ENCODE results near the gene RFTN1. TPM values are rescaled to one million over a fixed set of nuclear protein-coding genes. Genes with fewer than 3 reads are reported as not detected.

RFTN1 gene
- total RNA-seq, 2 experiments from 2014 or later = 55.7 to 56.4 TPM

- Histone ChIP-seq H3K9me3 (ENCODE audit: control insufficient read depth in 1 of 2, insufficient read depth in 1 of 2, low read length in 2 of 2) (no peaks in the 10 kb centered on the region), H3K4me1 (ENCODE audit: insufficient read depth, low read length) (no peaks in the 10 kb centered on the region), H3K27ac (ENCODE audit: low read depth in 1 of 2, low read length in 2 of 2) (no peak overlapping the region), H3K27me3 (ENCODE audit: control insufficient read depth in 1 of 2, insufficient read depth in 2 of 2, low read length in 2 of 2) (no peaks in the 10 kb centered on the region), H3K36me3 (ENCODE audit: insufficient read depth, low read length) (peaks cover 8% of the 10 kb centered on the region), H3K4me3 (ENCODE audit: low read length) (no peak overlapping the region)
- intact Hi-C loops (cut with DNase I, micrococcal nuclease) = loop anchor here in 1 of 2 experiments (10.0 kb wide), 1 partner anchor 46 kb away; no protein-coding TSS in a partner anchor
- peaks cover 15% of the 10 kb centered on the region for H3K4me1 Mint-ChIP-seq (ENCODE audit: low read depth)
- no peaks in the 10 kb centered on the region for H3K27me3 Mint-ChIP-seq
- no peak overlapping the region for H3K27ac Mint-ChIP-seq
- ChIA-PET POLR2A (interaction anchor here (1.5 kb wide), 1 partner anchor 11 kb away, joined by 4 read pairs; no protein-coding TSS in a partner anchor), CTCF (no interaction called here)
- no peak for TF ChIP-seq CTCF (IDR thresholded peaks at IDR 0.05)
- DNase-seq (no peak), ATAC-seq (ENCODE audit: poor library complexity) (no peak)
- H3K36me3 Mint-ChIP-seq (ENCODE audit: low read depth) = peaks cover 22% of the 10 kb centered on the region
- no peaks in the 10 kb centered on the region for H3K9me3 Mint-ChIP-seq
- H3K4me3 Mint-ChIP-seq = no peak overlapping the region
Observed at GRCh38 chr3:16279010-16279801, 234.3 kb downstream of the RFTN1 start.

- TF ChIP-seq CTCF (IDR thresholded peaks at IDR 0.05) = no peak
- H3K4me3 ChIP-seq (ENCODE audit: low read length) = no peak overlapping the region
- H3K9me3 ChIP-seq (ENCODE audit: control insufficient read depth in 1 of 2, insufficient read depth in 1 of 2, low read length in 2 of 2) = no peaks in the 10 kb centered on the region
- H3K36me3 ChIP-seq (ENCODE audit: insufficient read depth, low read length) = peaks cover 8% of the 10 kb centered on the region
- H3K36me3 Mint-ChIP-seq (ENCODE audit: low read depth) = peaks cover 22% of the 10 kb centered on the region
- H3K4me3 Mint-ChIP-seq = no peak overlapping the region
- intact Hi-C loops (cut with DNase I, micrococcal nuclease) = loop anchor here in 1 of 2 experiments (10.0 kb wide), 1 partner anchor 47 kb away; no protein-coding TSS in a partner anchor
- ATAC-seq (ENCODE audit: poor library complexity) (no peak), DNase-seq (no peak)
- H3K27ac Mint-ChIP-seq = no peak overlapping the region
- ChIA-PET POLR2A (no interaction called here), CTCF (interaction anchor here (1.0 kb wide), 1 partner anchor 13 kb away, joined by 3 read pairs; no protein-coding TSS in a partner anchor)
- H3K9me3 Mint-ChIP-seq = no peaks in the 10 kb centered on the region
- no peak overlapping the region for H3K27ac ChIP-seq (ENCODE audit: low read depth in 1 of 2, low read length in 2 of 2)
- no peaks in the 10 kb centered on the region for H3K27me3 Mint-ChIP-seq
- no peaks in the 10 kb centered on the region for H3K27me3 ChIP-seq (ENCODE audit: control insufficient read depth in 1 of 2, insufficient read depth in 2 of 2, low read length in 2 of 2)
- H3K4me1 Mint-ChIP-seq (ENCODE audit: low read depth) = peaks cover 4% of the 10 kb centered on the region
- H3K4me1 ChIP-seq (ENCODE audit: insufficient read depth, low read length) = no peaks in the 10 kb centered on the region
Observed at GRCh38 chr3:16277471-16277870, 236.0 kb downstream of the RFTN1 start.

- H3K4me3 Mint-ChIP-seq = no peak overlapping the region
- intact Hi-C loops (cut with DNase I, micrococcal nuclease) = loop anchor here in 1 of 2 experiments (10.0 kb wide), 1 partner anchor 51 kb away; no protein-coding TSS in a partner anchor
- ChIA-PET CTCF (interaction anchor here (0.7 kb wide), 1 partner anchor 141 kb away, joined by 3 read pairs; no protein-coding TSS in a partner anchor), POLR2A (no interaction called here)
- H3K9me3 Mint-ChIP-seq = no peaks in the 10 kb centered on the region
- ATAC-seq (ENCODE audit: poor library complexity) = no peak
- DNase-seq = no peak
- H3K4me3 ChIP-seq (ENCODE audit: low read length) = no peak overlapping the region
- H3K4me1 Mint-ChIP-seq (ENCODE audit: low read depth) = peaks cover under 1% of the 10 kb centered on the region
- no peaks in the 10 kb centered on the region for H3K27me3 Mint-ChIP-seq
- no peaks in the 10 kb centered on the region for H3K27me3 ChIP-seq (ENCODE audit: control insufficient read depth in 1 of 2, insufficient read depth in 2 of 2, low read length in 2 of 2)
- peaks cover 53% of the 10 kb centered on the region for H3K36me3 Mint-ChIP-seq (ENCODE audit: low read depth)
- H3K9me3 ChIP-seq (ENCODE audit: control insufficient read depth in 1 of 2, insufficient read depth in 1 of 2, low read length in 2 of 2) = no peaks in the 10 kb centered on the region
- peaks cover 27% of the 10 kb centered on the region for H3K36me3 ChIP-seq (ENCODE audit: insufficient read depth, low read length)
- no peak overlapping the region for H3K27ac ChIP-seq (ENCODE audit: low read depth in 1 of 2, low read length in 2 of 2)
- TF ChIP-seq CTCF (IDR thresholded peaks at IDR 0.05) = no peak
- H3K4me1 ChIP-seq (ENCODE audit: insufficient read depth, low read length) = no peaks in the 10 kb centered on the region
- H3K27ac Mint-ChIP-seq = no peak overlapping the region
Observed at GRCh38 chr3:16273867-16274266, 239.6 kb downstream of the RFTN1 start.

All from CD4-positive, alpha-beta T cell (primary cell).